Measurements from ENCODE around the gene RNF227. TPM values are rescaled to one million over a fixed set of nuclear protein-coding genes. Genes with fewer than 3 reads are reported as not detected.
A peak's percentile ranks its signal among the peaks of the same experiment; 100 is the strongest.

Gene RNF227
- total and polyA plus RNA-seq, 7 donors = 0.69 to 4.5 (median 3.6) TPM

DNA sequence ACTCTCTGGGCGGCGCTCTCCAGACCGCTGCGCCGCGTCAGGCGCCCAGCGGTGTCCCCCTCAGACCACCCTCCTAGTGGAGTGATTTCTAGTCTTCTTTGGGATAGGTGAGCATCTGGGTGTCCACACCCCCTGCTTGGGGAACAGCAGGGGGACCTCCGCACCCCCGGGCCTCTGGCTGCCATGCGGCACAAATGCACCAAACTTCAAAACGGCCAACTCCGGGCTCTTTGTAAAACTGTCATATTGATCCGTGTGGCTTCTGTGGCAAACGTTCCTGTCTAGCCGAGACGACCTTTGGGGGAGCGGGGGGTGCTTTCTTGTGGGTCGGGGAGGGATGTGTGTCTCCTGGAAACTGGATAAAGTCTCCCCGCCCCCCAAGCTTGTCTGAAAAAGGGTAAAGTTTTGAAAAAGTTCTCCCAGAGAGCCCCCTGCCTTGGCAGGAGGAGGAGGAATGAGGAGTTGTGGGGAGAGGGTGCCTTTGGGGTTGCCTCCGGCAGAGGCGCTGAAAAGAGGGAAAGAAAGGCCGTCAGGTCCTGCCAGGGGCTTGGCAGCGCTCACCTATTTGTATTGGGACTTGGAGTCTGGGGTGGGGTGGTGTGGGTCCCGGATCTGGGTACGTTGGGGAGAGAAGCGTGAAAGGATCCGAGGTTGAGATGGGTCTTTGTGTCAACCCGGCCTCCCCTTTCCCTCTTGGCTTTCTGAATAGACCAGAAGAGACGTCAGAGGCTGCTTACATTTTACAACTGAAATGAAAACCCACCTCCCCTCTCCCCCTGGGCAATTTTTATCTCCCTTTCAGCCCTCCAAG, 29.7 kb downstream of the RNF227 start:
- WGBS, 2 donors = 1% methylated on average over 30 of the region's 30 CpGs
- peak overlapping the region; percentile 93 to 98 (median 95) for H3K27ac ChIP-seq
- peaks cover 0 to 12% (median 9%) of the 10 kb centered on the region in 4 donors for H3K36me3 ChIP-seq
- H3K9me3 ChIP-seq = no peaks in the 10 kb centered on the region
- H3K4me3 ChIP-seq = peak overlapping the region; percentile 68 to 94 (median 89)
- peak; percentile 78 for DNase-seq
- TF ChIP-seq, protein P1, sequence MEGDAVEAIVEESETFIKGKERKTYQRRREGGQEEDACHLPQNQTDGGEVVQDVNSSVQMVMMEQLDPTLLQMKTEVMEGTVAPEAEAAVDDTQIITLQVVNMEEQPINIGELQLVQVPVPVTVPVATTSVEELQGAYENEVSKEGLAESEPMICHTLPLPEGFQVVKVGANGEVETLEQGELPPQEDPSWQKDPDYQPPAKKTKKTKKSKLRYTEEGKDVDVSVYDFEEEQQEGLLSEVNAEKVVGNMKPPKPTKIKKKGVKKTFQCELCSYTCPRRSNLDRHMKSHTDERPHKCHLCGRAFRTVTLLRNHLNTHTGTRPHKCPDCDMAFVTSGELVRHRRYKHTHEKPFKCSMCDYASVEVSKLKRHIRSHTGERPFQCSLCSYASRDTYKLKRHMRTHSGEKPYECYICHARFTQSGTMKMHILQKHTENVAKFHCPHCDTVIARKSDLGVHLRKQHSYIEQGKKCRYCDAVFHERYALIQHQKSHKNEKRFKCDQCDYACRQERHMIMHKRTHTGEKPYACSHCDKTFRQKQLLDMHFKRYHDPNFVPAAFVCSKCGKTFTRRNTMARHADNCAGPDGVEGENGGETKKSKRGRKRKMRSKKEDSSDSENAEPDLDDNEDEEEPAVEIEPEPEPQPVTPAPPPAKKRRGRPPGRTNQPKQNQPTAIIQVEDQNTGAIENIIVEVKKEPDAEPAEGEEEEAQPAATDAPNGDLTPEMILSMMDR (IDR thresholded peaks at IDR 0.05) = no peak
- TF ChIP-seq POLR2A (IDR thresholded peaks at IDR 0.05) (no peak), EP300 (IDR thresholded peaks at IDR 0.05) (no peak), POLR2AphosphoS5 (IDR thresholded peaks at IDR 0.05) (no peak)
- no peaks in the 10 kb centered on the region for H3K27me3 ChIP-seq
- intact Hi-C loops (cut with DNase I) = loop anchor here (2.0 kb wide), 1 partner anchor 28 kb away; no protein-coding TSS in a partner anchor
- peaks cover 0 to 81% (median 66%) of the 10 kb centered on the region in 4 donors for H3K4me1 ChIP-seq

- intact Hi-C loops (cut with DNase I) = loop anchor here (2.0 kb wide), 1 partner anchor 29 kb away; no protein-coding TSS in a partner anchor
Observed at GRCh38 chr17:7885367-7886226, 30.5 kb downstream of the RNF227 start.

GRCh38 chr17:7884581-7885366, 31.3 kb downstream of the RNF227 start:
- 2 to 3% methylated on average over 91 to 95 of the region's 100 CpGs for WGBS, 2 donors
- H3K36me3 ChIP-seq = peaks cover 0 to 11% (median 0%) of the 10 kb centered on the region in 4 donors
- TF ChIP-seq, protein P1 (IDR thresholded peaks at IDR 0.05) = no peak
- TF ChIP-seq POLR2A (IDR thresholded peaks at IDR 0.05) (no peak), POLR2AphosphoS5 (IDR thresholded peaks at IDR 0.05) (no peak), EP300 (IDR thresholded peaks at IDR 0.05) (no peak)
- no peak for DNase-seq
- H3K9me3 ChIP-seq = no peaks in the 10 kb centered on the region
- H3K27me3 ChIP-seq = no peaks in the 10 kb centered on the region
- intact Hi-C loops (cut with DNase I) = no loop called here
- peaks cover 0 to 71% (median 68%) of the 10 kb centered on the region in 4 donors for H3K4me1 ChIP-seq
- peak overlapping the region; percentile 93 to 98 (median 95) for H3K27ac ChIP-seq
- H3K4me3 ChIP-seq = peak overlapping the region; percentile 68 to 94 (median 89)

More at GRCh38 chr17:7885367-7886226, 30.5 kb downstream of the RNF227 start:
- peaks cover 0 to 8% (median under 1%) of the 10 kb centered on the region in 4 donors for H3K36me3 ChIP-seq
- peak; percentile 80 for DNase-seq
- H3K9me3 ChIP-seq = no peaks in the 10 kb centered on the region
- H3K4me3 ChIP-seq = peak overlapping the region; percentile 68 to 94 (median 89)
- H3K27me3 ChIP-seq = no peaks in the 10 kb centered on the region
- 1% methylated on average over 64 of the region's 64 CpGs for WGBS, 2 donors
- peak overlapping the region; percentile 93 to 98 (median 95) for H3K27ac ChIP-seq
- peaks cover 0 to 80% (median 72%) of the 10 kb centered on the region in 4 donors for H3K4me1 ChIP-seq
- TF ChIP-seq POLR2AphosphoS5 (IDR thresholded peaks at IDR 0.05) = peak in 2 of 4 donors; percentile 4 to 33
- peak in 1 of 4 donors; percentile 1 for TF ChIP-seq EP300 (IDR thresholded peaks at IDR 0.05)
- TF ChIP-seq, protein P1 (IDR thresholded peaks at IDR 0.05) = no peak
- no peak for TF ChIP-seq POLR2A (IDR thresholded peaks at IDR 0.05)

- no peaks in the 10 kb centered on the region for H3K9me3 ChIP-seq
- intact Hi-C loops (cut with DNase I) = no loop called here
- 1 to 4% methylated on average over 3 of the region's 3 CpGs for WGBS, 2 donors
- peaks cover 0 to 62% (median 59%) of the 10 kb centered on the region in 4 donors for H3K4me1 ChIP-seq
- H3K27ac ChIP-seq = peak overlapping the region; percentile 93 to 98 (median 95)
- TF ChIP-seq POLR2AphosphoS5 (IDR thresholded peaks at IDR 0.05) (no peak), EP300 (IDR thresholded peaks at IDR 0.05) (no peak), POLR2A (IDR thresholded peaks at IDR 0.05) (no peak)
- TF ChIP-seq, protein P1 (IDR thresholded peaks at IDR 0.05) = no peak
- peaks cover 0 to 11% (median 0%) of the 10 kb centered on the region in 4 donors for H3K36me3 ChIP-seq
- no peak for DNase-seq
- H3K27me3 ChIP-seq = no peaks in the 10 kb centered on the region
- H3K4me3 ChIP-seq = peak overlapping the region; percentile 52 to 94 (median 89)
Observed at GRCh38 chr17:7883781-7884386, 32.2 kb downstream of the RNF227 start.

All from sigmoid colon (tissue), 7 donors.